ENCODE measurements around the gene KCNG2. TPM values are rescaled to one million over a fixed set of nuclear protein-coding genes. Genes with fewer than 3 reads are reported as not detected.

KCNG2 gene
- total RNA-seq, 4 donors from 2014 or later = 0.55 TPM; not detected in 3

DNA sequence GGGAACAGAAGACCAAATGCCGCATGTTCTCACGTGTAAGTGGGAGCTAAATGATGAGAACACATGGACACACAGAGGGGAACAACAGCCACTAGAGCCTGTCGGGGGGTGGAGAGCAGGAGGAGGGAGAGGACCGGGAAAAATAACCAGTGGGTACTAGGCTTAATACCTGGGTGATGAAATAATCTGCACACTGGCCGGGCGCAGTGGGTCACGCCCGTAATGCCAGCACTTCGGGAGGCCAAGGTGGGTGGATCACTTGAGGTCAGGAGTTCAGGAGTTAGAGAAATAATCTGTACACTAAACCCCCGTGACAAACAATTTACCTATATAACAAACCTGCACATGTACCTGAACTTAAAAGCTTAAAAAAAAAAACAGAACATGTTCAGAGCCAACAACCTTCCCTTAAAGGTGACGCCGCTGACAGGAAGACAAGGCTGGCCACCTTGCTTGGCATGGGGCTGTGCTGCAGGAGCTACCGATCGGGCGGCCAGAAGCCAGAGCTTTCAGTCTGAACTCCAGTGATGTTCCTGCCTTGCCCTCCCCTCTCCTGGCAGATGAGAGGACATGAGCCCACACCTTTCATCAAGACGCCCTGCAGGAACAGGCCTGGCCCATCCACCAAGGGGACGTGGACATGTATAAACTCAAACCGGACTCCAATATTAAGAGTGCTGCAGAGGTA, 142.5 kb downstream of the KCNG2 start:
- in situ Hi-C loops (cut with MboI; ENCODE audit: low sequenced_read_pairs in 4 of 4) = no loop called here
- intact Hi-C loops (cut with DNase I; ENCODE audit: low total_unique reads) = no loop called here

DNA sequence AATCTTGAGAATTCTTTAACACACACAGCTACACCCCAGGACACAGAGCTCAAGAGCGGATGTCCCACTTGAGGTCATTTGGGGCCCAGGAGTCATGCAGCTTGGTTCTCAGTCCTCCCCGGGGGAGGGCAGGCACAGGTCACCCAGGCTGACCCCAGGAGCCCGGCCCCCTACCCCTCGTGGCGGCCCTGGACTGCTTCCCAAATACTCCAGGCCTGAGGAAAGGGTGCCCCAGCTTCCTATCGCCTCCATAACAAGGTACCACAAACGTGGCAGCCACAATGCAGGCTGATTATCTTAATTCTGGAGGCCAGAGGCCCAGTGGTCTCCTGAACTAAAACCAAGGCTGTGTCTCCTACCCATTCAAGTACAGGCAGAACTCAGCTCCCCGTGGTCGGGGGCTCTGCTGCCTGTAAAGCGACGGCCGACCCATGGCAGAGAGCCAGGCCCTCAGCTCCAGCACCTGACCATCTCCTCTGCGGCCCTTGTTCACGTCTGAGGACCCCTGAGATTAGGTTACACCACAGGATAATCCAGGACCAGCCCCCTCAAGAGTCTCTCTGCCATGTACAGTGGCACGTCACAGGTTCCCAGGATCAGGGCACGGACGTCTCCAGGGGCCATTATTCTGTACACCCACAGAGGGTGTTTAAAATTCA, 143.2 kb downstream of the KCNG2 start:
- H3K27ac ChIP-seq = peak overlapping the region; percentile 51 to 88 (median 65)
- peaks cover 0 to 20% of the 10 kb centered on the region in 2 donors for H3K36me3 ChIP-seq
- peaks cover 43 to 68% of the 10 kb centered on the region in 2 donors for H3K4me1 ChIP-seq
- ATAC-seq (no peak), DNase-seq (peak in 1 of 2 donors; percentile 8)
- no peak overlapping the region for H3K4me3 ChIP-seq
- in situ Hi-C loops (cut with MboI; ENCODE audit: low sequenced_read_pairs in 4 of 4) = no loop called here
- TF ChIP-seq, protein P1, sequence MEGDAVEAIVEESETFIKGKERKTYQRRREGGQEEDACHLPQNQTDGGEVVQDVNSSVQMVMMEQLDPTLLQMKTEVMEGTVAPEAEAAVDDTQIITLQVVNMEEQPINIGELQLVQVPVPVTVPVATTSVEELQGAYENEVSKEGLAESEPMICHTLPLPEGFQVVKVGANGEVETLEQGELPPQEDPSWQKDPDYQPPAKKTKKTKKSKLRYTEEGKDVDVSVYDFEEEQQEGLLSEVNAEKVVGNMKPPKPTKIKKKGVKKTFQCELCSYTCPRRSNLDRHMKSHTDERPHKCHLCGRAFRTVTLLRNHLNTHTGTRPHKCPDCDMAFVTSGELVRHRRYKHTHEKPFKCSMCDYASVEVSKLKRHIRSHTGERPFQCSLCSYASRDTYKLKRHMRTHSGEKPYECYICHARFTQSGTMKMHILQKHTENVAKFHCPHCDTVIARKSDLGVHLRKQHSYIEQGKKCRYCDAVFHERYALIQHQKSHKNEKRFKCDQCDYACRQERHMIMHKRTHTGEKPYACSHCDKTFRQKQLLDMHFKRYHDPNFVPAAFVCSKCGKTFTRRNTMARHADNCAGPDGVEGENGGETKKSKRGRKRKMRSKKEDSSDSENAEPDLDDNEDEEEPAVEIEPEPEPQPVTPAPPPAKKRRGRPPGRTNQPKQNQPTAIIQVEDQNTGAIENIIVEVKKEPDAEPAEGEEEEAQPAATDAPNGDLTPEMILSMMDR (IDR thresholded peaks at IDR 0.05 in 4 of 5, conservative IDR thresholded peaks at IDR 0.05 in 1 of 5) = no peak
- no peak for TF ChIP-seq POLR2A (IDR thresholded peaks at IDR 0.05)
- no peaks in the 10 kb centered on the region for H3K9me3 ChIP-seq
- H3K27me3 ChIP-seq = no peaks in the 10 kb centered on the region
- intact Hi-C loops (cut with DNase I; ENCODE audit: low total_unique reads) = no loop called here

More for the DNA sequence above, 142.5 kb downstream of the KCNG2 start:
- peak overlapping the region; percentile 51 to 88 (median 65) for H3K27ac ChIP-seq
- peaks cover 0 to 23% of the 10 kb centered on the region in 2 donors for H3K36me3 ChIP-seq
- H3K9me3 ChIP-seq = no peaks in the 10 kb centered on the region
- no peak overlapping the region for H3K4me3 ChIP-seq
- peaks cover 37 to 61% of the 10 kb centered on the region in 2 donors for H3K4me1 ChIP-seq
- H3K27me3 ChIP-seq = no peaks in the 10 kb centered on the region
- ATAC-seq (no peak), DNase-seq (peak in 1 of 2 donors; percentile 7)
- no peak for TF ChIP-seq POLR2A (IDR thresholded peaks at IDR 0.05)
- TF ChIP-seq, protein P1 (IDR thresholded peaks at IDR 0.05 in 4 of 5, conservative IDR thresholded peaks at IDR 0.05 in 1 of 5) = no peak

GRCh38 chr18:79941473-79942119, 143.9 kb downstream of the KCNG2 start:
- intact Hi-C loops (cut with DNase I; ENCODE audit: low total_unique reads) (no loop called here), in situ Hi-C loops (cut with MboI; ENCODE audit: low sequenced_read_pairs in 4 of 4) (no loop called here)
- peak overlapping the region; percentile 51 to 88 (median 65) for H3K27ac ChIP-seq
- H3K4me1 ChIP-seq = peaks cover 50 to 75% of the 10 kb centered on the region in 2 donors
- peak; percentile 60 to 73 for ATAC-seq
- no peaks in the 10 kb centered on the region for H3K27me3 ChIP-seq
- DNase-seq = peak; percentile 56 to 70
- H3K36me3 ChIP-seq = peaks cover 0 to 20% of the 10 kb centered on the region in 2 donors
- H3K9me3 ChIP-seq = no peaks in the 10 kb centered on the region
- TF ChIP-seq, protein P1 (IDR thresholded peaks at IDR 0.05 in 4 of 5, conservative IDR thresholded peaks at IDR 0.05 in 1 of 5) = no peak
- no peak for TF ChIP-seq POLR2A (IDR thresholded peaks at IDR 0.05)
- no peak overlapping the region for H3K4me3 ChIP-seq

DNA sequence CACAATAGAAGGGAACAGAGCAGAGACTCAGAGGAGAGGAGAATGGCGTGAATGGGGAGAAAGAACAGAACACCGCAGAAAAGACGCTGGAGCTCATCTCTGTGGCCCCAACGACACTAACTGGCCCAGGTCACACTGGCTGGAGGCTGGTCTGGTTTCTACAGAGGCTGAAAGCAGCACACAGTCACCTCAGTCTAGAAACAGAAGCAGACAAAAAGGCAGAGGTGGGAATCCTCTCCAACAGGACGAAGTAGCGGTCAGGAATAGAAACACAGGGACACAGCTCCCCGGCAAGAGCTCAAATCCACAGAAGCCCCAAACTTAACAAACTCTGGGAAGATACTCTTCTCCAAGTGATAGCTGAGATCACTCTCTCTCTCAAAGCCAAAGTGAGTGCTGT, 144.5 kb downstream of the KCNG2 start:
- in situ Hi-C loops (cut with MboI; ENCODE audit: low sequenced_read_pairs in 4 of 4) (no loop called here), intact Hi-C loops (cut with DNase I; ENCODE audit: low total_unique reads) (no loop called here)
- Histone ChIP-seq H3K36me3 (peaks cover 0 to 19% of the 10 kb centered on the region in 2 donors), H3K4me1 (peaks cover 56 to 81% of the 10 kb centered on the region in 2 donors), H3K4me3 (no peak overlapping the region), H3K27me3 (no peaks in the 10 kb centered on the region), H3K27ac (peak overlapping the region; percentile 51 to 88 (median 65)), H3K9me3 (no peaks in the 10 kb centered on the region)
- ATAC-seq (no peak), DNase-seq (no peak)
- TF ChIP-seq POLR2A (IDR thresholded peaks at IDR 0.05) = no peak
- TF ChIP-seq, protein P1 (IDR thresholded peaks at IDR 0.05 in 4 of 5, conservative IDR thresholded peaks at IDR 0.05 in 1 of 5) = no peak
